ENCODE results near the gene ZNF202. TPM values are rescaled to one million over a fixed set of nuclear protein-coding genes. Genes with fewer than 3 reads are reported as not detected.
A peak's percentile ranks its signal among the peaks of the same experiment; 100 is the strongest.

ZNF202 gene
- total RNA-seq, result 10 to 100 TPM in 1 of 4 donors, 1 to 10 TPM in 3; 3.6 to 10.4 (median 6.4) TPM

- ATAC-seq, result peak; percentile 97
- Histone ChIP-seq H3K4me1 (peaks cover 3 to 23% (median 13%) of the 10 kb centered on the region in 3 donors), H3K27me3 (no peaks in the 10 kb centered on the region), H3K36me3 (peaks cover 0 to 18% of the 10 kb centered on the region in 2 donors), H3K4me3 (peak within 1 kb of the TSS; percentile 79 to 92), H3K27ac (peak within 1 kb of the TSS; percentile 8 to 86 (median 84)), H3K9me3 (no peaks in the 10 kb centered on the region)
- TF ChIP-seq POLR2A (IDR thresholded peaks at IDR 0.05) (peak; percentile 31 to 32), POLR2AphosphoS5 (IDR thresholded peaks at IDR 0.05) (peak; percentile 71), EP300 (IDR thresholded peaks at IDR 0.05) (no peak)
- TF ChIP-seq, protein P1, sequence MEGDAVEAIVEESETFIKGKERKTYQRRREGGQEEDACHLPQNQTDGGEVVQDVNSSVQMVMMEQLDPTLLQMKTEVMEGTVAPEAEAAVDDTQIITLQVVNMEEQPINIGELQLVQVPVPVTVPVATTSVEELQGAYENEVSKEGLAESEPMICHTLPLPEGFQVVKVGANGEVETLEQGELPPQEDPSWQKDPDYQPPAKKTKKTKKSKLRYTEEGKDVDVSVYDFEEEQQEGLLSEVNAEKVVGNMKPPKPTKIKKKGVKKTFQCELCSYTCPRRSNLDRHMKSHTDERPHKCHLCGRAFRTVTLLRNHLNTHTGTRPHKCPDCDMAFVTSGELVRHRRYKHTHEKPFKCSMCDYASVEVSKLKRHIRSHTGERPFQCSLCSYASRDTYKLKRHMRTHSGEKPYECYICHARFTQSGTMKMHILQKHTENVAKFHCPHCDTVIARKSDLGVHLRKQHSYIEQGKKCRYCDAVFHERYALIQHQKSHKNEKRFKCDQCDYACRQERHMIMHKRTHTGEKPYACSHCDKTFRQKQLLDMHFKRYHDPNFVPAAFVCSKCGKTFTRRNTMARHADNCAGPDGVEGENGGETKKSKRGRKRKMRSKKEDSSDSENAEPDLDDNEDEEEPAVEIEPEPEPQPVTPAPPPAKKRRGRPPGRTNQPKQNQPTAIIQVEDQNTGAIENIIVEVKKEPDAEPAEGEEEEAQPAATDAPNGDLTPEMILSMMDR (IDR thresholded peaks at IDR 0.05), result peak in 3 of 4 experiments; percentile 9 to 26 (median 25)
- WGBS, 2 donors (ENCODE audit: low coverage in 1 of 2), result 0% methylated on average over 8 to 22 of the region's 67 CpGs
These were observed at the start of gene ZNF202 for GRCh38 chr11:123741159-123742030. Gene ZNF202, minus strand, starts transcription at chr11:123741660. Its CDS starts 10,772 bp downstream, at chr11:123730888.

- Histone ChIP-seq H3K4me3 (no peak overlapping the region), H3K36me3 (no peaks in the 10 kb centered on the region), H3K27me3 (peaks cover 5% of the 10 kb centered on the region), H3K4me1 (no peaks in the 10 kb centered on the region), H3K9me3 (no peaks in the 10 kb centered on the region), H3K27ac (no peak overlapping the region)
- ATAC-seq, result no peak
- TF ChIP-seq POLR2A (IDR thresholded peaks at IDR 0.05) (no peak), EP300 (IDR thresholded peaks at IDR 0.05) (no peak), POLR2AphosphoS5 (IDR thresholded peaks at IDR 0.05) (no peak)
- TF ChIP-seq, protein P1 (IDR thresholded peaks at IDR 0.05), result no peak
- WGBS, 2 donors (ENCODE audit: low coverage in 1 of 2), result 75% methylated on average over 1 of the region's 1 CpG; no CpG with 5 or more reads in 1 of the 2 donors
These were observed 42.1 kb upstream of the ZNF202 start for GRCh38 chr11:123783536-123783935.

DNA sequence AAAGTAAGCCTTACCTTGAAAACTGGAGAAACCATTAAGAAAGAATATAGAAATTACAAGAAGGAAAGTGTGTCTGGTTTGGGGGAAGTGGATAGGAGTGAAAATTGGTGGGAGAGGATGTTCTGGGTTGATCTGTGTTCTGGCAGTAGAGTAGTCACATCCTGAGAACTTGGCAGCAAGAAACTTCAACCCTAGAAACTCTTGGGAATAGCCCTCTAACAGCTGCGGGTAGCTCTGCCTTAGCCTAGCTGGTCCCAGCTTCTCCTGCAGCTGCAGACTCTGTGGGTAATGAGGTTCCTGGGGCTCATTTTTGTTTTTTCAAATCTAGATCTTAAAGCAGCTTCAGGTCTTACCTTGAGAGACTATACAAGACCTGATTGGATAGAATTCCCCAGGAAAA lies 37.1 kb upstream of the ZNF202 start:
- 80 to 100% methylated on average over 1 of the region's 1 CpG for WGBS, 2 donors (ENCODE audit: low coverage in 1 of 2)
- TF ChIP-seq EP300 (IDR thresholded peaks at IDR 0.05) (no peak), POLR2A (IDR thresholded peaks at IDR 0.05) (no peak), POLR2AphosphoS5 (IDR thresholded peaks at IDR 0.05) (no peak)
- TF ChIP-seq, protein P1 (IDR thresholded peaks at IDR 0.05), result no peak
- no peaks in the 10 kb centered on the region for H3K4me1 ChIP-seq
- H3K9me3 ChIP-seq, result no peaks in the 10 kb centered on the region
- no peak overlapping the region for H3K27ac ChIP-seq
- peaks cover 9% of the 10 kb centered on the region for H3K27me3 ChIP-seq
- no peaks in the 10 kb centered on the region for H3K36me3 ChIP-seq
- ATAC-seq, result no peak
- H3K4me3 ChIP-seq, result no peak overlapping the region

GRCh38 chr11:123775715-123776549 lies 34.5 kb upstream of the ZNF202 start:
- TF ChIP-seq POLR2AphosphoS5 (IDR thresholded peaks at IDR 0.05) (no peak), EP300 (IDR thresholded peaks at IDR 0.05) (no peak)
- H3K36me3 ChIP-seq, result no peaks in the 10 kb centered on the region
- no peaks in the 10 kb centered on the region for H3K9me3 ChIP-seq
- WGBS, 2 donors (ENCODE audit: low coverage in 1 of 2), result 15 to 17% methylated on average over 2 to 4 of the region's 4 CpGs
- no peak overlapping the region for H3K27ac ChIP-seq
- H3K4me1 ChIP-seq, result no peaks in the 10 kb centered on the region
- H3K27me3 ChIP-seq, result peaks cover 9% of the 10 kb centered on the region
- ATAC-seq, result no peak
- H3K4me3 ChIP-seq, result no peak overlapping the region

GRCh38 chr11:123775289-123775688 lies 33.8 kb upstream of the ZNF202 start:
- TF ChIP-seq POLR2AphosphoS5 (IDR thresholded peaks at IDR 0.05), result no peak
- TF ChIP-seq EP300 (IDR thresholded peaks at IDR 0.05), result no peak
- TF ChIP-seq, protein P1 (IDR thresholded peaks at IDR 0.05), result no peak
- TF ChIP-seq POLR2A (IDR thresholded peaks at IDR 0.05), result no peak
- Histone ChIP-seq H3K36me3 (no peaks in the 10 kb centered on the region), H3K27ac (no peak overlapping the region), H3K27me3 (peaks cover 9% of the 10 kb centered on the region), H3K9me3 (no peaks in the 10 kb centered on the region), H3K4me3 (no peak overlapping the region), H3K4me1 (no peaks in the 10 kb centered on the region)
- no peak for ATAC-seq
- 33 to 47% methylated on average over 1 of the region's 1 CpG for WGBS, 2 donors (ENCODE audit: low coverage in 1 of 2)

Measured in gastroesophageal sphincter (tissue), 4 donors.